Measurements from ENCODE around the gene CDC42BPB. TPM values are rescaled to one million over a fixed set of nuclear protein-coding genes. Genes with fewer than 3 reads are reported as not detected.

Gene CDC42BPB
- total RNA-seq, 1 donor from 2014 or later: 116 TPM

DNA sequence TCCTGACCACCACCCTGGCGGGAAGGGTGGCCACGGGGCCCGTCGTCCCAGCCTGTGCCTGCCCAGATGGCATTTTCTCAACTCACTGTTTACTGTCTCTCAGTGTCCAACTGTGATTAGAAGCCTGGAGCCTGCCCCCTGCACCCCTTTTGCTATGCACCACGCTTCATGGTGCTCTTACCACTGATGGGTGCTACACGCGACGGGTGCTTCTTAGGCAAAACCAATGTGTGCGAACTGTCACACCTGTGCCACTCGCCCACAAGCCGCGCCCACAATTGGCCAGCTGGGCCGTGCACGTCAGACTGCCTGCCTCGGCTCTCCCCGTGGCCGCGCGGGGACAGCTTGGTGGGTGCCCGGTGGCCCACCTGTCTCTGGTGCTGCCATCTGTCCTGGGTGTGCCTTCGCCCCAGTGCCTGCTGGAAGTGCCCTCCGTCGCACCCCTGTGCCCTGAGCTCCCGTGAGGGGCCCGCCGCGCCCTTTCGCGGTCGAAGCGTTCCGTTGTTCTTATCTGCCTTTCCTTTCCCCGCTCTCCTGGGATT is 150.0 kb downstream of the CDC42BPB start:
- Histone ChIP-seq H3K9me3 (ENCODE audit: insufficient read depth, low read depth, low read length) (no peaks in the 10 kb centered on the region), H3K9ac (ENCODE audit: low read length) (no peak overlapping the region), H2AFZ (ENCODE audit: low read depth, low read length) (no peak overlapping the region), H3K4me1 (ENCODE audit: insufficient read depth, low read length) (no peaks in the 10 kb centered on the region), H3K79me2 (ENCODE audit: insufficient read depth, low read length) (no peaks in the 10 kb centered on the region), H3K36me3 (ENCODE audit: insufficient read depth, low read length) (no peaks in the 10 kb centered on the region), H3K4me3 (ENCODE audit: insufficient read depth, low read depth, low read length) (no peak overlapping the region), H3K27me3 (ENCODE audit: insufficient read depth, low read length) (no peaks in the 10 kb centered on the region), H4K20me1 (ENCODE audit: insufficient read depth, low read length) (peaks cover 12% of the 10 kb centered on the region), H3K27ac (ENCODE audit: low read depth, low read length) (no peak overlapping the region), H3K4me2 (ENCODE audit: low read length) (no peak overlapping the region)
- Mint-ChIP-seq H3K27ac (ENCODE audit: unreplicated experiment) (no peak overlapping the region), H3K4me3 (ENCODE audit: unreplicated experiment) (no peak overlapping the region), H3K4me1 (ENCODE audit: low read depth, unreplicated experiment) (no peaks in the 10 kb centered on the region), H3K36me3 (ENCODE audit: low read depth, unreplicated experiment) (peaks cover 22% of the 10 kb centered on the region), H3K27me3 (ENCODE audit: low read depth, unreplicated experiment) (no peaks in the 10 kb centered on the region), H3K9me3 (ENCODE audit: unreplicated experiment) (no peaks in the 10 kb centered on the region)
- FAIRE-seq (no peak), DNase-seq (ENCODE audit: low read depth) (no peak)
- TF ChIP-seq EZH2 (IDR thresholded peaks at IDR 0.05; ENCODE audit: insufficient read depth, low read length): no peak
- TF ChIP-seq, protein P1, sequence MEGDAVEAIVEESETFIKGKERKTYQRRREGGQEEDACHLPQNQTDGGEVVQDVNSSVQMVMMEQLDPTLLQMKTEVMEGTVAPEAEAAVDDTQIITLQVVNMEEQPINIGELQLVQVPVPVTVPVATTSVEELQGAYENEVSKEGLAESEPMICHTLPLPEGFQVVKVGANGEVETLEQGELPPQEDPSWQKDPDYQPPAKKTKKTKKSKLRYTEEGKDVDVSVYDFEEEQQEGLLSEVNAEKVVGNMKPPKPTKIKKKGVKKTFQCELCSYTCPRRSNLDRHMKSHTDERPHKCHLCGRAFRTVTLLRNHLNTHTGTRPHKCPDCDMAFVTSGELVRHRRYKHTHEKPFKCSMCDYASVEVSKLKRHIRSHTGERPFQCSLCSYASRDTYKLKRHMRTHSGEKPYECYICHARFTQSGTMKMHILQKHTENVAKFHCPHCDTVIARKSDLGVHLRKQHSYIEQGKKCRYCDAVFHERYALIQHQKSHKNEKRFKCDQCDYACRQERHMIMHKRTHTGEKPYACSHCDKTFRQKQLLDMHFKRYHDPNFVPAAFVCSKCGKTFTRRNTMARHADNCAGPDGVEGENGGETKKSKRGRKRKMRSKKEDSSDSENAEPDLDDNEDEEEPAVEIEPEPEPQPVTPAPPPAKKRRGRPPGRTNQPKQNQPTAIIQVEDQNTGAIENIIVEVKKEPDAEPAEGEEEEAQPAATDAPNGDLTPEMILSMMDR (IDR thresholded peaks at IDR 0.05; ENCODE audit: insufficient read depth, low read depth, low read length): no peak

DNA sequence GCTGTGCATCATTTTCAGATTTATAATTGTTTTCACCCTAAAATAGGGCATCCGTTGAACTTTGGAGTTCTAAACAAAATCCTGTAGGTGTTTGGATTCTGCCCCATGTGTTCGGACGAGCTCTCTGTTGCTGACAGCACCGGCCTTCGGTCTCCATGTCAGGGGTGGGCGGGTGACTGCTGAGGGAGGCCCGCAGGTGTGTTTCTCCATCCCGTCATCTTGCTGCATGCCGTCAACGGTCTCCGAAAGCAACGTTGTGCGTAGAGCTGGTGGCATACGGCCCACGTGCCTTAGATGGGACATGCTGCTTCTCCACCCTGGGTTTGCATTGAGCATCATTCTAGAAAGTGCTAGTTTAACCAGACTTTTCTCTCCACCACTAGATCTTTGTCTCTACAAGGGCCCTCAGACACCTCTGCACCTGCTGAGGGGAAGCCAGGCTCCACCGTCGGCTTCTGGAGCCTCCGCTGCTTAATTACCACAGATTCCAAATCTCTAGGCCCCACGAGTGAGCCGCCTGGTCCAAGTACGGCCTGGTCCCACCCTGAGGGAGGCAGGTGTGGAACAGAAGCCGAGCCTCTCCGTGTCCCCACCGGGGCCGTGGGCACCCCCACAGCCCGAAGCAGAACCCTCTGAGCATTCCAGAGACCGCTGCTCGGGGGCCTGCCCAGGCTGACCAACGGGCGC is 150.6 kb downstream of the CDC42BPB start:
- no peak for FAIRE-seq
- H4K20me1 ChIP-seq (ENCODE audit: insufficient read depth, low read length): peaks cover 16% of the 10 kb centered on the region
- Mint-ChIP-seq H3K36me3 (ENCODE audit: low read depth, unreplicated experiment) (peaks cover 22% of the 10 kb centered on the region), H3K27me3 (ENCODE audit: low read depth, unreplicated experiment) (no peaks in the 10 kb centered on the region), H3K4me1 (ENCODE audit: low read depth, unreplicated experiment) (no peaks in the 10 kb centered on the region), H3K4me3 (ENCODE audit: unreplicated experiment) (no peak overlapping the region), H3K27ac (ENCODE audit: unreplicated experiment) (no peak overlapping the region), H3K9me3 (ENCODE audit: unreplicated experiment) (no peaks in the 10 kb centered on the region)
- DNase-seq (ENCODE audit: low read depth): no peak
- no peaks in the 10 kb centered on the region for H3K36me3 ChIP-seq (ENCODE audit: insufficient read depth, low read length)
- H3K9me3 ChIP-seq (ENCODE audit: insufficient read depth, low read depth, low read length): no peaks in the 10 kb centered on the region
- no peak overlapping the region for H3K4me2 ChIP-seq (ENCODE audit: low read length)
- no peaks in the 10 kb centered on the region for H3K79me2 ChIP-seq (ENCODE audit: insufficient read depth, low read length)
- H3K27me3 ChIP-seq (ENCODE audit: insufficient read depth, low read length): no peaks in the 10 kb centered on the region
- H3K4me1 ChIP-seq (ENCODE audit: insufficient read depth, low read length): no peaks in the 10 kb centered on the region
- H3K4me3 ChIP-seq (ENCODE audit: insufficient read depth, low read depth, low read length): no peak overlapping the region
- H3K9ac ChIP-seq (ENCODE audit: low read length): no peak overlapping the region
- TF ChIP-seq EZH2 (IDR thresholded peaks at IDR 0.05; ENCODE audit: insufficient read depth, low read length): no peak
- TF ChIP-seq, protein P1 (IDR thresholded peaks at IDR 0.05; ENCODE audit: insufficient read depth, low read depth, low read length): no peak
- no peak overlapping the region for H3K27ac ChIP-seq (ENCODE audit: low read depth, low read length)
- H2AFZ ChIP-seq (ENCODE audit: low read depth, low read length): no peak overlapping the region
